Keratinocyte (primary cell): Measurements from ENCODE around the gene NCOA3. TPM values are rescaled to one million over a fixed set of nuclear protein-coding genes. Genes with fewer than 3 reads are reported as not detected.

Experiments
- DNase-seq: peaks from one replicate; pipeline ENCODE4 v3.0.0-alpha.2; 2011; ENCODE audit warnings: low read depth, missing footprints, low spot score
- FAIRE-seq: peaks from 2 replicates; lab custom pipeline; 2011; peaks lifted over from hg19 to GRCh38; lab: Jason Lieb, UNC
- H2AFZ ChIP-seq: 2 replicates; pipeline ENCODE4 v1.6.0; 2012; ENCODE audit warnings: low read length, control low read depth, inconsistent platforms; ENCODE audit not compliant: control insufficient read depth
- H3K27ac ChIP-seq: 2 replicates; pipeline ENCODE4 v1.5.1; 2011; ENCODE audit warnings: low read length; ENCODE audit not compliant: control insufficient read depth, insufficient read depth
- H3K27me3 ChIP-seq: 3 replicates; pipeline ENCODE4 v1.6.0; 2011; ENCODE audit warnings: low read length; ENCODE audit not compliant: control insufficient read depth, insufficient read depth; ENCODE audit errors: extremely low read depth
- H3K36me3 ChIP-seq, 2 experiments: 2 replicates in 1 of 2; 3 replicates in 1 of 2; pipeline ENCODE4 v1.5.1; 2011; ENCODE audit warnings: low read length in 2 of 2, mild to moderate bottlenecking in 1 of 2; ENCODE audit not compliant: control insufficient read depth in 2 of 2, insufficient read depth in 2 of 2; ENCODE audit errors: extremely low read depth in 1 of 2
- H3K4me1 ChIP-seq: 3 replicates; pipeline ENCODE4 v1.5.1; 2011; ENCODE audit warnings: low read length; ENCODE audit not compliant: control insufficient read depth, insufficient read depth; ENCODE audit errors: extremely low read depth
- H3K4me2 ChIP-seq: 3 replicates; pipeline ENCODE4 v1.6.0; 2011; ENCODE audit warnings: low read depth, low read length; ENCODE audit not compliant: control insufficient read depth, insufficient read depth; ENCODE audit errors: extremely low read depth
- H3K4me3 ChIP-seq, 3 experiments: fragments of 200-600 bp in 1 of 3; sonication (generic) in 1 of 3; 2 replicates in 2 of 3; 3 replicates in 1 of 3; pipeline ENCODE4 v1.5.1; 2011 to 2016; ENCODE audit warnings: low read length in 3 of 3, mild to moderate bottlenecking in 3 of 3, control low read depth in 2 of 3, inconsistent platforms in 1 of 3, low read depth in 1 of 3, mixed read lengths in 1 of 3, mixed run types in 1 of 3, moderate library complexity in 1 of 3; ENCODE audit not compliant: control insufficient read depth in 2 of 3, insufficient read depth in 2 of 3; ENCODE audit errors: extremely low read depth in 1 of 3
- H3K79me2 ChIP-seq: 2 replicates; pipeline ENCODE4 v1.6.0; 2012; ENCODE audit warnings: low read length; ENCODE audit not compliant: control insufficient read depth, insufficient read depth
- H3K9ac ChIP-seq: 3 replicates; pipeline ENCODE4 v1.6.0; 2011; ENCODE audit warnings: low read length; ENCODE audit not compliant: control insufficient read depth, insufficient read depth; ENCODE audit errors: extremely low read depth
- H3K9me1 ChIP-seq: 3 replicates; pipeline ENCODE4 v1.6.0; 2011; ENCODE audit warnings: low read length; ENCODE audit not compliant: control insufficient read depth, insufficient read depth; ENCODE audit errors: extremely low read depth
- H3K9me3 ChIP-seq: 2 replicates; pipeline ENCODE4 v1.5.1; 2012; ENCODE audit warnings: low read depth, low read length; ENCODE audit not compliant: control insufficient read depth
- H4K20me1 ChIP-seq: 3 replicates; pipeline ENCODE4 v1.6.0; 2011; ENCODE audit warnings: low read length; ENCODE audit not compliant: control insufficient read depth, insufficient read depth; ENCODE audit errors: extremely low read depth
- EZH2 ChIP-seq: IDR thresholded peaks from one replicate; pipeline ENCODE4 v1.6.1; 2012; ENCODE audit warnings: inconsistent platforms, mild to moderate bottlenecking, low read length, moderate library complexity
- dilution Hi-C: fragments of 300-500 bp; cut with MboI; formaldehyde crosslinking; loops from one replicate; pipeline ENCODE4 v1.7.0; 2020; ENCODE audit warnings: low sequenced_read_pairs; ENCODE audit not compliant: extremely low pct_ligation_motif_present
- polyA plus RNA-seq, 5 experiments: library from polyadenylated mRNA; depleted of rRNA in 3 of 5; stranded (reverse) in 3 of 5; stranded (forward) in 1 of 5; unstranded in 1 of 5; fragments of >200 nt; gene quantifications; 1 replicate in 1 of 5; 2 replicates in 3 of 5; 3 replicates in 1 of 5; pipeline versions ENCODE4 v1.2.1 to v1.2.3, GENCODE V29; 2011 to 2012; ENCODE audit warnings: missing spikeins in 2 of 5, low read depth in 1 of 5, low replicate concordance in 1 of 5
- TF ChIP-seq, protein P1 (sequence below), 3 experiments: IDR thresholded peaks in 1 of 3; conservative IDR thresholded peaks in 1 of 3; optimal IDR thresholded peaks in 1 of 3; 2 replicates in 2 of 3; 3 replicates in 1 of 3; pipeline versions ENCODE3 to v1.5.1; 2011; ENCODE audit warnings: low read length in 3 of 3, mild to moderate bottlenecking in 3 of 3, moderate library complexity in 2 of 3, control low read depth in 1 of 3, inconsistent platforms in 1 of 3; ENCODE audit not compliant: insufficient read depth in 2 of 3; ENCODE audit errors: extremely low read depth in 1 of 3

Gene NCOA3
- polyA plus RNA-seq, 1 donor (not counting 4 experiments of a cell fraction or from before 2014, with no cell fraction given), result 25.8 TPM

DNA sequence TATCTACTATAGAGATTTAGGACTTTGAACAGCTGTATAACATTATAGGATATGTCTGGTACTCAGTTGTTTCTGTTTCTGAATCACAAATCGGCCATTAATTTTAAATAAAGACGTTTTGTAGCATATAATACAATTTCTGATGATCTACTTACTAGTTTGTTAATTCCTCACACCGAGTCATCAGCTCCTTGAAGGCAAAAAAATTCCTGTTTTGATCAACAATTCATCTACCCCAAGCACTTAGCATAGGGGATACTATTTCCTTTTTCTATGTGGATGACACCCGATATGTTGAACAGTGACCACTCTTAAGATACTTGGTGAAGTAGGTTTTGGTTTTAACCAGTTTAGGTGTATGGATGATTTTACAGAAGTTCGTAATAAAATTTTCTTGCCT, 107.3 kb downstream of the NCOA3 start:
- Histone ChIP-seq H3K36me3 (no peaks in the 10 kb centered on the region), H3K4me2 (no peak overlapping the region), H3K4me1 (peaks cover 20% of the 10 kb centered on the region), H3K27ac (no peak overlapping the region), H3K27me3 (no peaks in the 10 kb centered on the region), H2AFZ (no peak overlapping the region), H3K9me3 (no peaks in the 10 kb centered on the region), H3K9me1 (no peaks in the 10 kb centered on the region), H3K9ac (no peak overlapping the region), H3K4me3 (no peak overlapping the region), H3K79me2 (peaks cover 26% of the 10 kb centered on the region), H4K20me1 (no peaks in the 10 kb centered on the region)
- DNase-seq (no peak), FAIRE-seq (no peak)
- no peak for TF ChIP-seq EZH2
- TF ChIP-seq, protein P1, sequence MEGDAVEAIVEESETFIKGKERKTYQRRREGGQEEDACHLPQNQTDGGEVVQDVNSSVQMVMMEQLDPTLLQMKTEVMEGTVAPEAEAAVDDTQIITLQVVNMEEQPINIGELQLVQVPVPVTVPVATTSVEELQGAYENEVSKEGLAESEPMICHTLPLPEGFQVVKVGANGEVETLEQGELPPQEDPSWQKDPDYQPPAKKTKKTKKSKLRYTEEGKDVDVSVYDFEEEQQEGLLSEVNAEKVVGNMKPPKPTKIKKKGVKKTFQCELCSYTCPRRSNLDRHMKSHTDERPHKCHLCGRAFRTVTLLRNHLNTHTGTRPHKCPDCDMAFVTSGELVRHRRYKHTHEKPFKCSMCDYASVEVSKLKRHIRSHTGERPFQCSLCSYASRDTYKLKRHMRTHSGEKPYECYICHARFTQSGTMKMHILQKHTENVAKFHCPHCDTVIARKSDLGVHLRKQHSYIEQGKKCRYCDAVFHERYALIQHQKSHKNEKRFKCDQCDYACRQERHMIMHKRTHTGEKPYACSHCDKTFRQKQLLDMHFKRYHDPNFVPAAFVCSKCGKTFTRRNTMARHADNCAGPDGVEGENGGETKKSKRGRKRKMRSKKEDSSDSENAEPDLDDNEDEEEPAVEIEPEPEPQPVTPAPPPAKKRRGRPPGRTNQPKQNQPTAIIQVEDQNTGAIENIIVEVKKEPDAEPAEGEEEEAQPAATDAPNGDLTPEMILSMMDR (optimal IDR thresholded peaks at IDR 0.05 in 1 of 3, IDR thresholded peaks at IDR 0.05 in 1 of 3, conservative IDR thresholded peaks at IDR 0.05 in 1 of 3; ENCODE audit: extremely low read depth in 1 of 3, insufficient read depth in 2 of 3, low read length in 3 of 3), result no peak
- dilution Hi-C loops, result no loop called here

DNA sequence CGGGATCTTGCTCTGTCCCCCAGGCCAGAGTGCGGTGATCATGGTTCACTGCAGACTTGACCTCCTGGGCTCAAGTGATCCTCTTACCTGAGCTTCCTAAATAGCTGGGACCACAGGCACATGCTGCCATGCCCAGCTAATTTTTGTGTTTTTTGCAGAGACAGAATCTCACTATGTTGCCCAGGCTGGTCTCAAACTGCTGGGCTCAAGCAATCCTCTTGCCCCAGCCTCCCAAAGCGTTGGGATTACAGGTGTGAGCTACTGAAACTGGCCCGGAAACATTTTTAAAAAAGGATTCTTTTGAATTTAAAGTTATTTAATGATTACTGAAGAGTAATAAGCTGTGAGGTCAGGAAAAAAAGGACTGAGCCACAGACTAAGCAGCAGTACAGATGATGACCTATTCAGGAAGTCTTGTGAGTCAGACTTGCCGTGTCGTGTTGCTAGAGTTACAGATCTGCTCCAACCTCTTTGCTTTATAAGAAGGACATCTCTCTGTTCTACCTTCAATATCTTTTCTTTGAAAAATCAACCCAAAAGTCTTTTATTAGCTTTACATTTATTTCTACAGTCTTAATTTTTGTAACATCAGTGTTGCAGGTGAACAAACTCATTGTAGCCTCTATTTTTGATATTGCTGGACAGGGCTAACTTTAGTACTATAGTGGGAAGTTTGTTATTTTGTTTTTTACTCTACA, 108.7 kb downstream of the NCOA3 start:
- Histone ChIP-seq H3K27me3 (no peaks in the 10 kb centered on the region), H2AFZ (no peak overlapping the region), H3K9ac (no peak overlapping the region), H3K9me3 (no peaks in the 10 kb centered on the region), H3K79me2 (peaks cover 25% of the 10 kb centered on the region), H3K27ac (peak overlapping the region; percentile 49), H3K4me3 (no peak overlapping the region), H4K20me1 (no peaks in the 10 kb centered on the region), H3K4me2 (peak overlapping the region; percentile 2), H3K9me1 (no peaks in the 10 kb centered on the region), H3K36me3 (no peaks in the 10 kb centered on the region), H3K4me1 (peaks cover 20% of the 10 kb centered on the region)
- TF ChIP-seq, protein P1 (optimal IDR thresholded peaks at IDR 0.05 in 1 of 3, IDR thresholded peaks at IDR 0.05 in 1 of 3, conservative IDR thresholded peaks at IDR 0.05 in 1 of 3; ENCODE audit: extremely low read depth in 1 of 3, insufficient read depth in 2 of 3, low read length in 3 of 3), result no peak
- no peak for TF ChIP-seq EZH2
- FAIRE-seq (no peak), DNase-seq (peak; percentile 7)
- dilution Hi-C loops, result no loop called here
